ENCODE results near the gene MB. TPM values are rescaled to one million over a fixed set of nuclear protein-coding genes. Genes with fewer than 3 reads are reported as not detected.
"Not testable (repeated sequence)": the region's sequence is repeated elsewhere in the genome, so short reads cannot be mapped to it uniquely, and the experiment has no call there.

MB gene
- 10 to 100 TPM in 1 of 3 donors, 1 to 10 TPM in 1, under 1 TPM in 1; 0.48 to 13.1 (median 10.0) TPM for total RNA-seq

- intact Hi-C loops (cut with DNase I; ENCODE audit: low total_unique reads), result loop anchor here (10.0 kb wide), 1 partner anchor 498 kb away; no protein-coding TSS in a partner anchor
- no peak for DNase-seq (ENCODE audit: low spot score in 2 of 2)
Observed at GRCh38 chr22:35617137-35617755, at the start of gene MB. MB (minus strand) TSS chr22:35617329; CDS start chr22:35617257, 72 bp downstream.

GRCh38 chr22:35666699-35667098 is 49.6 kb upstream of the MB start:
- H3K4me3 ChIP-seq; H3K36me3 ChIP-seq; H3K4me1 ChIP-seq; H3K27ac ChIP-seq; DNase-seq (ENCODE audit: low spot score in 2 of 2); H3K27me3 ChIP-seq: not testable (repeated sequence)
- peaks cover 4 to 13% of the 10 kb centered on the region in 2 donors for H3K9me3 ChIP-seq
- intact Hi-C loops (cut with DNase I; ENCODE audit: low total_unique reads), result loop anchor here (10.0 kb wide), 1 partner anchor 68 kb away; no protein-coding TSS in a partner anchor

More at GRCh38 chr22:35617137-35617755, at the start of gene MB:
- H3K36me3 ChIP-seq, result no peaks in the 10 kb centered on the region
- H3K27ac ChIP-seq, result peak within 1 kb of the TSS; percentile 58 to 59
- TF ChIP-seq POLR2A (IDR thresholded peaks at IDR 0.05) (no peak), POLR2AphosphoS5 (IDR thresholded peaks at IDR 0.05) (no peak), CTCF (IDR thresholded peaks at IDR 0.05) (no peak)
- no peaks in the 10 kb centered on the region for H3K4me1 ChIP-seq
- no peaks in the 10 kb centered on the region for H3K27me3 ChIP-seq
- H3K4me3 ChIP-seq, result no peak within 1 kb of the TSS
- H3K9me3 ChIP-seq, result no peaks in the 10 kb centered on the region

GRCh38 chr22:35664955-35665587 is 47.9 kb upstream of the MB start:
- TF ChIP-seq POLR2AphosphoS5 (IDR thresholded peaks at IDR 0.05) (no peak), POLR2A (IDR thresholded peaks at IDR 0.05) (no peak), CTCF (IDR thresholded peaks at IDR 0.05) (no peak)
- intact Hi-C loops (cut with DNase I; ENCODE audit: low total_unique reads), result loop anchor here (10.0 kb wide), 1 partner anchor 70 kb away; no protein-coding TSS in a partner anchor

GRCh38 chr22:35663371-35663770 is 46.2 kb upstream of the MB start:
- no peak for DNase-seq (ENCODE audit: low spot score in 2 of 2)
- H3K36me3 ChIP-seq, result no peaks in the 10 kb centered on the region
- H3K27me3 ChIP-seq, result no peaks in the 10 kb centered on the region
- H3K4me3 ChIP-seq, result peak overlapping the region in 2 of 3 donors; percentile 9 to 39
- no peaks in the 10 kb centered on the region for H3K4me1 ChIP-seq
- peak overlapping the region; percentile 68 to 70 for H3K27ac ChIP-seq
- no peak for TF ChIP-seq CTCF (IDR thresholded peaks at IDR 0.05)
- TF ChIP-seq POLR2A (IDR thresholded peaks at IDR 0.05), result no peak
- TF ChIP-seq POLR2AphosphoS5 (IDR thresholded peaks at IDR 0.05), result no peak
- peaks cover 4 to 13% of the 10 kb centered on the region in 2 donors for H3K9me3 ChIP-seq
- intact Hi-C loops (cut with DNase I; ENCODE audit: low total_unique reads), result loop anchor here (10.0 kb wide), 1 partner anchor 71 kb away; no protein-coding TSS in a partner anchor

More at GRCh38 chr22:35664955-35665587, 47.9 kb upstream of the MB start:
- H3K4me1 ChIP-seq, result no peaks in the 10 kb centered on the region
- no peak for DNase-seq (ENCODE audit: low spot score in 2 of 2)
- peaks cover 4 to 13% of the 10 kb centered on the region in 2 donors for H3K9me3 ChIP-seq
- H3K27me3 ChIP-seq, result no peaks in the 10 kb centered on the region
- no peak overlapping the region for H3K4me3 ChIP-seq
- H3K27ac ChIP-seq, result no peak overlapping the region
- H3K36me3 ChIP-seq, result no peaks in the 10 kb centered on the region

GRCh38 chr22:35662914-35663313 is 45.8 kb upstream of the MB start:
- TF ChIP-seq POLR2A (IDR thresholded peaks at IDR 0.05) (no peak), CTCF (IDR thresholded peaks at IDR 0.05) (no peak), POLR2AphosphoS5 (IDR thresholded peaks at IDR 0.05) (no peak)
- intact Hi-C loops (cut with DNase I; ENCODE audit: low total_unique reads), result loop anchor here (10.0 kb wide), 1 partner anchor 72 kb away; no protein-coding TSS in a partner anchor

More at GRCh38 chr22:35662914-35663313, 45.8 kb upstream of the MB start:
- H3K36me3 ChIP-seq, result no peaks in the 10 kb centered on the region
- DNase-seq (ENCODE audit: low spot score in 2 of 2), result no peak
- no peak overlapping the region for H3K4me3 ChIP-seq
- no peaks in the 10 kb centered on the region for H3K27me3 ChIP-seq
- no peaks in the 10 kb centered on the region for H3K4me1 ChIP-seq
- peak overlapping the region; percentile 68 to 70 for H3K27ac ChIP-seq
- peaks cover 4 to 13% of the 10 kb centered on the region in 2 donors for H3K9me3 ChIP-seq

Measured in breast epithelium (tissue), 4 donors.